Astrocyte of the spinal cord (primary cell): ENCODE results near the gene HES6.

ENCODE experiments used
- DNase-seq: peaks from one replicate; pipeline ENCODE4 v3.0.0; 2011; ENCODE audit warnings: low read depth, low spot score
- H3K4me3 ChIP-seq: 2 replicates; pipeline ENCODE4 v1.5.1; 2011; ENCODE audit warnings: low read depth, mild to moderate bottlenecking, low read length, moderate library complexity
- in situ Hi-C: cut with HindIII; loops from 2 replicates; pipeline ENCODE4 v1.10.0; 2017; ENCODE audit warnings: low sequenced_read_pairs
- TF ChIP-seq, protein P1 (sequence below): IDR thresholded peaks from 2 replicates; pipeline ENCODE4 v1.5.1; 2012; ENCODE audit warnings: low read depth, mild to moderate bottlenecking, low read length, inconsistent platforms

The HES6 gene

DNA sequence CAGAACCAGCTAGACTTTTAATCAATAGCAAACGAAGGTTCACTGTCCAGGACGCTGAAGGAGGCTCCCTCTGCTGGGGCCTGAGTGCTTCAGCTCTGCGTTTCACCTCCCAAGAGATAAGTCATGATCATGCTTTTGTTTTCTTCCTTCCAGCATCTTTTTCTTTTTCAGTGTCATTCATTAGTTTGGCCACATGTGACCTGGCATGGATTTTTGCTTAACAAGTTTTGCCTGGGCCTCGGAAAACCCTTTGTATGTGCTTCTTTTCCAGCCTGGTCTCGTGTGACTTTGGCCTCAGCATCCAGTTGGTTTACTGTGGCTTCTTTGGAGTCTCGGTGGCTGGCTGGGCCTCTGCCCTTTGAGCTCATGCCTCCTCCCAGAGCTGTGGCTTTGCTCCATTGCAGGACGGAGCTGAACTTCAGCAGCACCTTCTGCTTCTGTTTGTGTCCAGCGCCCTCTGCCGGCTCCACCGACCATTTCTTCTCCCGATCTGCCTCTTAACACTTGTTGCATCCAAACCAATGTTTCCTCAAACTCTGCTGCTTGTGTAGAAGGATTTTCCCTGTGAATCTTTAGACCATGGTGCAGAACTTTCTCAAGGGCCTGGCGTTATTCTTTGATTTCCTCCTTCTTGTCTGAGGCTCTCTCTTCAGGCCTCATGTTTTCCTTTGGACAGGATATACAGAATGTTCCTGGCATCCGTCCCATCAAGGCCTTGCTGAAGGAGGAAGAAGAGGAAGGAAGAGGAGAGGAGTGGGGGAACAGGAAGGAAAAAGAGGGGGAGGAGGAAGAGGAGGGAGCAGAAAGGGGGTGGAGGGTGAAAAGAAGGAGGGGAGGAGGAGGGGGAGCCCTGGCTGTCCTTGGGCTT is 23.6 kb upstream of the HES6 start:
- peak; percentile 94 for DNase-seq
- in situ Hi-C loops, result no loop called here
- no peak overlapping the region for H3K4me3 ChIP-seq
- TF ChIP-seq, protein P1, sequence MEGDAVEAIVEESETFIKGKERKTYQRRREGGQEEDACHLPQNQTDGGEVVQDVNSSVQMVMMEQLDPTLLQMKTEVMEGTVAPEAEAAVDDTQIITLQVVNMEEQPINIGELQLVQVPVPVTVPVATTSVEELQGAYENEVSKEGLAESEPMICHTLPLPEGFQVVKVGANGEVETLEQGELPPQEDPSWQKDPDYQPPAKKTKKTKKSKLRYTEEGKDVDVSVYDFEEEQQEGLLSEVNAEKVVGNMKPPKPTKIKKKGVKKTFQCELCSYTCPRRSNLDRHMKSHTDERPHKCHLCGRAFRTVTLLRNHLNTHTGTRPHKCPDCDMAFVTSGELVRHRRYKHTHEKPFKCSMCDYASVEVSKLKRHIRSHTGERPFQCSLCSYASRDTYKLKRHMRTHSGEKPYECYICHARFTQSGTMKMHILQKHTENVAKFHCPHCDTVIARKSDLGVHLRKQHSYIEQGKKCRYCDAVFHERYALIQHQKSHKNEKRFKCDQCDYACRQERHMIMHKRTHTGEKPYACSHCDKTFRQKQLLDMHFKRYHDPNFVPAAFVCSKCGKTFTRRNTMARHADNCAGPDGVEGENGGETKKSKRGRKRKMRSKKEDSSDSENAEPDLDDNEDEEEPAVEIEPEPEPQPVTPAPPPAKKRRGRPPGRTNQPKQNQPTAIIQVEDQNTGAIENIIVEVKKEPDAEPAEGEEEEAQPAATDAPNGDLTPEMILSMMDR, result peak; percentile 76

DNA sequence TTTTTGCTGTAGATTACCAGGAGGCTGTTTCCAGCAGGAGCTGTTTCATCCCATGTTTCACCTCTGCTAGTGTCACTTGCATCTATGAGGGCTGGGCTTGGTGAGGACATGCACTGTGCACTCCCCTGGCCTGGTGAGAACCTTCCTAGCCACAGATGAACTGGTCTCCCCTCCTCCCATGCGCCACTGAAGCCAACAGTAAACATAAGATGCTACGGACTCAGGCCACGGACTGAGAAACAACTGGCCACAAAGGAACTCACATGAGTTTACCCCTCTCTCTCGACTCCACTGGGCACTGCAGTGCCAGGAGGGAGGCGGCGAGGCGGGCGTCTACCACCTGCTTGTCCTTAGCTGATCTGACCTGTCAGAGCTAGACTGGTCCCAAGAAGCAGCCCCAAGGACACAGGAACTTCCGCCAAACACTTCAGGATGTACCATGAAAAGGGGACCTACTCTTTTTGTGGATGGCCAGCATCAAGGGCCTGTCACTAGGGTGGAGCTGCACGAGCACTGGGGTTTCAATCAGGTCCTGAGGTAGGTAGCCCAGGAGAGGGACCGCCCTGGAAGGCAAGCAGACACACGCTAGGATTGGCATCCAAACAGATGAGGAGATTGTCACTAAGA is 22.8 kb upstream of the HES6 start:
- DNase-seq, result no peak
- in situ Hi-C loops, result no loop called here
- TF ChIP-seq, protein P1, result no peak

DNA sequence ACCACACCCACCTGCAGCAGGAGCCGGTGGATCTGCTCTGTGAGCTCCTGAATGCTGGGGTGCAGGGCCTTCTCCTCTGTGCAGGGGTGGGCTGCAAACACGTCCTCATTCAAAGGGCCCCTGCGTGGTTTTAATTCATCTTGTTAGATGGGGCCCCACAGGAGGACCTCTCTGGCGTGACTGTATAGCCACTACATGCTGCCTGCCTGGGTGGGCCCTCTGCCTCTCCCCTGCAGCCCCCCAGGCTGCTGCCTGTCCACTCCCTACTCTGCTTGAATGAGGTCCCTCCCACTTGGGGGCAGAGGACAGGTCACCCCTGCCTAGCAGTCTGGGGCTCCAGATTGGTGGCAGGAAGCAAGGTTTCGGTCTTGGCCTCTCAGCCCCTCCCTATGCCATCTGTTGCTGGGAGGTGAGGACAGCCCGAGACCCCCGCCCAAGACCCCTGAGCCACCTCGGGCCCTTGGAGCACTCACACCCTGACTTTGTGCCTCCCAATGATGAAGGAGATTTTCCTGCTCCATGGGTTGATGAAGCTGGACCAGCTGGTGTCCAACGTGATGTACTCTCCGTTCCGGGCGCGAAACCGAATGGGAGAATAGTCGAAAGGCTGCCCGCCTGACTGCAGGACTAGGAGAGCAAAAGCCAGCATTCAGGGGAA is 22.0 kb upstream of the HES6 start:
- in situ Hi-C loops, result no loop called here
- no peak for DNase-seq
- H3K4me3 ChIP-seq, result no peak overlapping the region
- TF ChIP-seq, protein P1, result no peak

More for the DNA sequence above, 22.8 kb upstream of the HES6 start:
- no peak overlapping the region for H3K4me3 ChIP-seq

DNA sequence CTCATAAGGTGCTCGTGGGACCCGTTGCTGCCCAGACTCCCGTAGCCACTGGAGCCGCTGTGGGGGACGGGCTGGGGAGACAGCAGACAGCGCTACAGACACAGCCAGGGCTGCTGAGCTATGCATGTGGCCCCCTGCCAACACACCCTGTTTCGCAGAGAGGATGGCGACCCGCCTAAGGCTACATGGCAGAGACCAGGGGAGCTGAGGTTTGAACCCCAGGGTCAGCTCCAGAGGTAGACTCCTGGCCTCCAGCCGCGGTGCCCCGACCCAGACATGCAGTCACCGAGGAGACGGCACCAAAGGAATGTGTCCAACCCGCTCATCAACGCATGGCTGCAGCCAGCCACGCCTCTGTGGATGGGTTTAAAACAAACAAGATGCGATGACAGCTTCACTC is 21.0 kb upstream of the HES6 start:
- TF ChIP-seq, protein P1, result no peak
- peak; percentile 26 for DNase-seq
- in situ Hi-C loops, result no loop called here
- H3K4me3 ChIP-seq, result no peak overlapping the region

DNA sequence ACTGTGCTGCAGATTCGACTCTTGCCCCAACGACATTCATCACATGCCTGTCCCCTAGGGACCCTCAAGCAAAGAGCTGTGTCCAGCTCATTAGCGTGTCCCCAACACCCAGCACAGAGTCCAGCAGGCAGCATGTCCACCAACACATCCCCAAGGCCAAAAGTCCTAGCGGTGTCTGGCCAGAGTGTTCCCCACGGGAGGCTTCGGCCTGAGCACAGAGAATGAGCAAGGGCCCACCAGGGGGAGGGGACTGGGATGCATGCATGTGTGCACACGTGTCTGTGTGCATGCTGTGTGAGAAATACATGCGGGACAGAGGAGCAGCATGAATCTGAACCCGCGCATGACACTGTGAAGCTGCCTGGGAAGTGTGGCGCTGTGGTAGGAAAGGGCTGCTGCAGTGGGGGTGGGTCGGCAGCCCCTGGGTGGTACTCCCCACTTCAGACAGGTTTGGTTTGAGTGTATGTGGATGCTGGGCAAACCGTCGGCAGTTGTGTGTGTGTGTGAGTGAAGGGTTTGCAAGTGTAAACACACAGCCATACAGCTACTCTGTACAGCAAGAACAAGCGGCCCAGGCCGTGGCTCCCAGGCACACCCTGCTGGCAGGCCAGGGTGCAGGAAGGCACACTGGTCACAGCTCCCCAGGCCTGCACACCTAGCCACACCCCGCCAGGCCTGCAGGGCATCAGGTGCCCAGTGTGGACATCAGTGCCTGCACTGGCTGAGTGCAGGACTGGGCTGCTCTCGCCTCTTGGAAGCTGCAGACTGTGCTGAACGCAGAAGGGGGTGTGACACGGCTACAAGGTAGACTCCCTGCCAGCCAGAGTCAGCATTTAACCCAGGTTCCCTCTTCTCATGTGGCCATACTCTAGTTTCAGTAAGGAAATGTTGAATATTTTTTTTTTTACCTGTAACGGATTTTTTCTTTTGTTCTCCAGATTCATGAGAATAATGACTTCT is 19.5 kb upstream of the HES6 start:
- TF ChIP-seq, protein P1, result no peak
- DNase-seq, result no peak
- H3K4me3 ChIP-seq, result no peak overlapping the region
- in situ Hi-C loops, result no loop called here
